Activated CD4-positive, alpha-beta memory T cell treated with anti-CD3 and anti-CD28 coated beads for 36 hours (primary cell): ENCODE data around the gene AFAP1. TPM values are rescaled to one million over a fixed set of nuclear protein-coding genes. Genes with fewer than 3 reads are reported as not detected.

Source experiments
- CTCF ChIA-PET: fragments of 350-600 bp; sonication (Branson Sonifier 250); formaldehyde crosslinking; loops from one replicate; lab custom pipeline; 2021; ENCODE audit warnings: antibody characterized with exemption, inconsistent platforms; lab: Charles Lee
- POLR2A ChIA-PET: fragments of 350-600 bp; sonication (Branson Sonifier 250); formaldehyde crosslinking; loops from one replicate; lab custom pipeline; 2021; ENCODE audit warnings: antibody characterized with exemption; lab: Charles Lee
- DNase-seq: peaks from one replicate; pipeline ENCODE4 v3.0.0-alpha.2; 2020
- H3K27ac Mint-ChIP-seq: one replicate; pipeline ENCODE4 v1.8.0; 2021; ENCODE audit warnings: mixed read lengths
- H3K27me3 Mint-ChIP-seq: one replicate; pipeline ENCODE4 v1.8.0; 2021; ENCODE audit warnings: mixed read lengths
- H3K36me3 Mint-ChIP-seq: one replicate; pipeline ENCODE4 v1.8.0; 2021; ENCODE audit warnings: mixed read lengths
- H3K4me1 Mint-ChIP-seq: one replicate; pipeline ENCODE4 v1.8.0; 2021; ENCODE audit warnings: low read depth, mixed read lengths
- H3K4me3 Mint-ChIP-seq: one replicate; pipeline ENCODE4 v1.8.0; 2021; ENCODE audit warnings: mild to moderate bottlenecking, mixed read lengths
- H3K9me3 Mint-ChIP-seq: one replicate; pipeline ENCODE4 v1.8.0; 2021; ENCODE audit warnings: mixed read lengths
- intact Hi-C: fragments of 100-400 bp; cut with micrococcal nuclease; formaldehyde crosslinking; loops from one replicate; pipeline ENCODE4 v1.15.1; 2023
- total RNA-seq, 2 experiments: library from RNA; stranded (reverse); gene quantifications; one replicate each; pipeline ENCODE4 v1.2.3, GENCODE V29; 2021

AFAP1 gene
- total RNA-seq, 2 experiments from 2014 or later: 37.7 to 38.4 TPM

GRCh38 chr4:7799736-7800135, 139.9 kb downstream of the AFAP1 start:
- Mint-ChIP-seq H3K27me3 (no peaks in the 10 kb centered on the region), H3K4me1 (peaks cover 28% of the 10 kb centered on the region), H3K9me3 (no peaks in the 10 kb centered on the region), H3K27ac (no peak overlapping the region), H3K36me3 (peaks cover 38% of the 10 kb centered on the region), H3K4me3 (no peak overlapping the region)
- POLR2A ChIA-PET: no interaction called here
- intact Hi-C loops: loop anchor here (5.0 kb wide), 2 partner anchors 78 to 607 kb away; partner anchors contain the start of gene SORCS2
- no peak for DNase-seq
- CTCF ChIA-PET: interaction anchor here (1.0 to 6.2 kb wide), 6 partner anchors 15 to 38 kb away, joined by 3 to 104 read pairs (median 4); no protein-coding TSS in a partner anchor

- POLR2A ChIA-PET: no interaction called here
- Mint-ChIP-seq H3K27ac (no peak overlapping the region), H3K4me3 (no peak overlapping the region), H3K9me3 (no peaks in the 10 kb centered on the region), H3K36me3 (peaks cover 38% of the 10 kb centered on the region), H3K4me1 (peaks cover 26% of the 10 kb centered on the region), H3K27me3 (no peaks in the 10 kb centered on the region)
- CTCF ChIA-PET: interaction anchor here (0.8 to 2.4 kb wide), 7 partner anchors 14 to 189 kb away, joined by 3 to 6 read pairs (median 4); no protein-coding TSS in a partner anchor
- DNase-seq: no peak
- intact Hi-C loops: no loop called here
These were observed 140.4 kb downstream of the AFAP1 start for GRCh38 chr4:7799306-7799705.

GRCh38 chr4:7798178-7798995, 141.3 kb downstream of the AFAP1 start:
- Mint-ChIP-seq H3K27ac (no peak overlapping the region), H3K4me1 (peaks cover 21% of the 10 kb centered on the region), H3K9me3 (no peaks in the 10 kb centered on the region), H3K4me3 (no peak overlapping the region), H3K27me3 (no peaks in the 10 kb centered on the region), H3K36me3 (peaks cover 43% of the 10 kb centered on the region)
- ChIA-PET POLR2A (no interaction called here), CTCF (interaction anchor here (0.8 to 1.6 kb wide), 6 partner anchors 28 to 189 kb away, joined by 3 to 6 read pairs (median 4); no protein-coding TSS in a partner anchor)
- DNase-seq: no peak
- intact Hi-C loops: no loop called here

GRCh38 chr4:7797330-7797729, 142.3 kb downstream of the AFAP1 start:
- peaks cover 50% of the 10 kb centered on the region for H3K36me3 Mint-ChIP-seq
- H3K4me3 Mint-ChIP-seq: no peak overlapping the region
- no peaks in the 10 kb centered on the region for H3K9me3 Mint-ChIP-seq
- no peaks in the 10 kb centered on the region for H3K27me3 Mint-ChIP-seq
- DNase-seq: no peak
- ChIA-PET POLR2A (no interaction called here), CTCF (interaction anchor here (0.7 kb wide), 1 partner anchor 26 kb away, joined by 3 read pairs; no protein-coding TSS in a partner anchor)
- intact Hi-C loops: loop anchor here (1.0 kb wide), 1 partner anchor 12 kb away; no protein-coding TSS in a partner anchor
- H3K4me1 Mint-ChIP-seq: peaks cover 21% of the 10 kb centered on the region
- peak overlapping the region; percentile 58 for H3K27ac Mint-ChIP-seq

GRCh38 chr4:7795983-7796382, 143.7 kb downstream of the AFAP1 start:
- no peak for DNase-seq
- ChIA-PET POLR2A (no interaction called here), CTCF (interaction anchor here (2.5 kb wide), 1 partner anchor 8 kb away, joined by 13 read pairs; no protein-coding TSS in a partner anchor)
- Mint-ChIP-seq H3K4me1 (peaks cover 17% of the 10 kb centered on the region), H3K27me3 (no peaks in the 10 kb centered on the region), H3K9me3 (no peaks in the 10 kb centered on the region), H3K36me3 (peaks cover 53% of the 10 kb centered on the region), H3K27ac (no peak overlapping the region), H3K4me3 (no peak overlapping the region)
- intact Hi-C loops: no loop called here

GRCh38 chr4:7793186-7793585, 146.5 kb downstream of the AFAP1 start:
- peaks cover 15% of the 10 kb centered on the region for H3K4me1 Mint-ChIP-seq
- peaks cover 29% of the 10 kb centered on the region for H3K36me3 Mint-ChIP-seq
- no peaks in the 10 kb centered on the region for H3K9me3 Mint-ChIP-seq
- no peak overlapping the region for H3K27ac Mint-ChIP-seq
- intact Hi-C loops: no loop called here
- no peak for DNase-seq
- no peaks in the 10 kb centered on the region for H3K27me3 Mint-ChIP-seq
- ChIA-PET CTCF (interaction anchor here (1.5 to 1.6 kb wide), 3 partner anchors 9 to 51 kb away, joined by 3 to 4 read pairs (median 3); no protein-coding TSS in a partner anchor), POLR2A (no interaction called here)
- H3K4me3 Mint-ChIP-seq: no peak overlapping the region

GRCh38 chr4:7792616-7793015, 147.0 kb downstream of the AFAP1 start:
- H3K9me3 Mint-ChIP-seq: no peaks in the 10 kb centered on the region
- H3K4me3 Mint-ChIP-seq: no peak overlapping the region
- no peak overlapping the region for H3K27ac Mint-ChIP-seq
- POLR2A ChIA-PET: no interaction called here
- peaks cover 25% of the 10 kb centered on the region for H3K36me3 Mint-ChIP-seq
- H3K4me1 Mint-ChIP-seq: peaks cover 12% of the 10 kb centered on the region
- CTCF ChIA-PET: interaction anchor here (0.7 to 1.5 kb wide), 3 partner anchors 9 to 51 kb away, joined by 3 to 4 read pairs (median 3); no protein-coding TSS in a partner anchor
- no peak for DNase-seq
- no peaks in the 10 kb centered on the region for H3K27me3 Mint-ChIP-seq
- intact Hi-C loops: no loop called here

GRCh38 chr4:7790999-7791398, 148.7 kb downstream of the AFAP1 start:
- DNase-seq: no peak
- no peak overlapping the region for H3K4me3 Mint-ChIP-seq
- intact Hi-C loops: no loop called here
- H3K27me3 Mint-ChIP-seq: no peaks in the 10 kb centered on the region
- peaks cover 18% of the 10 kb centered on the region for H3K4me1 Mint-ChIP-seq
- H3K27ac Mint-ChIP-seq: no peak overlapping the region
- peaks cover 27% of the 10 kb centered on the region for H3K36me3 Mint-ChIP-seq
- POLR2A ChIA-PET: no interaction called here
- no peaks in the 10 kb centered on the region for H3K9me3 Mint-ChIP-seq
- CTCF ChIA-PET: interaction anchor here (0.9 to 1.2 kb wide), 4 partner anchors 11 to 197 kb away, joined by 3 to 5 read pairs (median 4); no protein-coding TSS in a partner anchor

GRCh38 chr4:7790023-7790422, 149.6 kb downstream of the AFAP1 start:
- H3K27me3 Mint-ChIP-seq: no peaks in the 10 kb centered on the region
- DNase-seq: no peak
- no peaks in the 10 kb centered on the region for H3K9me3 Mint-ChIP-seq
- H3K4me3 Mint-ChIP-seq: no peak overlapping the region
- H3K4me1 Mint-ChIP-seq: peaks cover 28% of the 10 kb centered on the region
- H3K36me3 Mint-ChIP-seq: peaks cover 35% of the 10 kb centered on the region
- POLR2A ChIA-PET: no interaction called here
- H3K27ac Mint-ChIP-seq: no peak overlapping the region
- intact Hi-C loops: no loop called here
- CTCF ChIA-PET: interaction anchor here (0.9 to 1.2 kb wide), 2 partner anchors 12 to 19 kb away, joined by 3 to 5 read pairs; no protein-coding TSS in a partner anchor

- Mint-ChIP-seq H3K9me3 (no peaks in the 10 kb centered on the region), H3K4me1 (peaks cover 39% of the 10 kb centered on the region), H3K27me3 (no peaks in the 10 kb centered on the region), H3K27ac (no peak overlapping the region), H3K4me3 (no peak overlapping the region), H3K36me3 (peaks cover 39% of the 10 kb centered on the region)
- ChIA-PET POLR2A (no interaction called here), CTCF (no interaction called here)
- DNase-seq: no peak
- intact Hi-C loops: no loop called here
These were observed 150.8 kb downstream of the AFAP1 start for GRCh38 chr4:7788694-7789425.

GRCh38 chr4:7788193-7788592, 151.5 kb downstream of the AFAP1 start:
- Mint-ChIP-seq H3K27ac (no peak overlapping the region), H3K36me3 (peaks cover 38% of the 10 kb centered on the region), H3K4me3 (no peak overlapping the region), H3K9me3 (no peaks in the 10 kb centered on the region), H3K4me1 (peaks cover 45% of the 10 kb centered on the region), H3K27me3 (no peaks in the 10 kb centered on the region)
- DNase-seq: no peak
- CTCF ChIA-PET: no interaction called here
- POLR2A ChIA-PET: no interaction called here
- intact Hi-C loops: no loop called here

GRCh38 chr4:7787681-7788141, 151.9 kb downstream of the AFAP1 start:
- Mint-ChIP-seq H3K36me3 (peaks cover 38% of the 10 kb centered on the region), H3K4me3 (no peak overlapping the region), H3K27me3 (no peaks in the 10 kb centered on the region), H3K27ac (no peak overlapping the region), H3K4me1 (peaks cover 50% of the 10 kb centered on the region), H3K9me3 (no peaks in the 10 kb centered on the region)
- intact Hi-C loops: no loop called here
- CTCF ChIA-PET: no interaction called here
- POLR2A ChIA-PET: no interaction called here
- DNase-seq: no peak
